HL-60/S4 treated with phorbol 12-myristate 13-acetate at 8.2 ng/mL for 4 days and 3 days (cell line): ENCODE data around the gene CINP.

Experiments used
- in situ Hi-C: fragments of 300-500 bp; cut with MboI; formaldehyde crosslinking; loops from 2 replicates; pipeline ENCODE4 v1.15.0; 2022; ENCODE audit warnings: low sequenced_read_pairs

CINP gene

DNA sequence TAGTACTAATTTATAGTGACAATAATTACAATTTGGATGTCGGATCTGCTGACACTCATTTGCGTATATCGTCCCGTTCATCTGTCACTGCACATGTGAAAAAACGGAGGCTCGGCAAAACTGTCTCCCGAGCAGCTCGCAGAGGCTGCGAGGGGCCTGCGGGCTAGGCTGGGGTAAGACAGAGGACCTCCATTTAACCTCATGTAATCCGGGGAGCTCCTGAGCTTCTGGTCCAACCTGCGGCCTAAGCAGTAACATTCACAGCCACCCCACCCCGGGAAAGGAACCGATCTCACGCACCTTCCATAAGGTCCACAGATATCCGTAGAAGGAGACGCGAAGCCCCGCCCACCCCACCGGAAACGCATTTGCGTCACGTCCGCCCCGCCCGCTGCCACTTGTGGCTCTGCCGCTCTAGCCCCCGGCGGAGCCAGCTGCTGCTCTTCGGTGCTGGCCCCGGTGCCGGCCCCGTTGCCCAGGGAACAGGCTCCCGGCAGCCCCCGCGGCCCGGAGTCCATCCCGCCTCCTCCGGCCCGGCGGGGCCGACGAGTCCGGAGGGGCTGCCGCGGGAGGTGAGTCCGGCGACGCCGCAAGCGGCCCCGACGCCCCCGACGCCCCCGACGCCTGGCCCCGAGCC is at the start of gene CINP, which contains the start of gene TECPR2:
CINP (minus strand) TSS at position 346 of the 637 bp plus-strand sequence; CDS start at position 307, 39 bp downstream.
TECPR2 (plus strand) TSS at position 397 of the 637 bp plus-strand sequence. CDS start 13,781 bp downstream, outside the sequence.
- in situ Hi-C loops, result no loop called here

DNA sequence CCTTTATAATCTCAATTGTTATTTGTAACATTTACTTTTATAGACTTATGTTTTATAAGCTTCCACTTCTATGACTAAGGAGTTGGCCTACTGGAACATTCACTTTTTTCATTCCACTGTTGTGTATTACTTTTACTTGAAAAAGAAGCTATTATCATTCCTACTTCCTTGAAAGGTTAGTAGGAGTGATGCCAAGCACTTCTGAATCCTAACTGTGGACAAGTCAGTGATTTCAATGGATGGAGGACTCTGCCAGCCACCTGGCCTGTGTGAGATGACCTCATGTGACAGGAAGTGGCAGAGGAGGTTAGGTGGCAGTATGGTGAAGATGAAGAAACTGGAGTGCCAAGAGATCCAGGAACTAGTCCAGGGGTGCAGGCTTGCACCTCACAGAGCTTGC is 46.0 kb upstream of the CINP start:
- in situ Hi-C loops, result no loop called here

DNA sequence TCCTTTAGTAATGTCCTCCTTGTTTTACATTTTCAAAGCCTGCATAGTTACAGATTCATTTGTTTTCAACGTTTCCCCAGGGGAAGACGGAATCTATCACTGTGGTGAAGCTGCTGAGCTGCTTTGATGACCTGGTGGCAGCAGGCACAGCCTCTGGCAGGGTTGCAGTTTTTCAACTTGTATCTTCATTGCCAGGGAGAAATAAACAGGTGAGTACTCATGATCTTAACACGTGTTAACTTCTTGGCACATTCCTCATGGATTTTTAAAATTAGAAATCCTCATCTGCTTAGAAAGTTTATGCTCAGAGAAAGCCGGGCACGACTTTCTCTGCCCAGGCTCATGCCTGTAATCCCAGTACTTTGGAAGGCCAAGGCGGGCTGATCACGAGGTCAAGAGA is 44.6 kb upstream of the CINP start:
- in situ Hi-C loops, result no loop called here

DNA sequence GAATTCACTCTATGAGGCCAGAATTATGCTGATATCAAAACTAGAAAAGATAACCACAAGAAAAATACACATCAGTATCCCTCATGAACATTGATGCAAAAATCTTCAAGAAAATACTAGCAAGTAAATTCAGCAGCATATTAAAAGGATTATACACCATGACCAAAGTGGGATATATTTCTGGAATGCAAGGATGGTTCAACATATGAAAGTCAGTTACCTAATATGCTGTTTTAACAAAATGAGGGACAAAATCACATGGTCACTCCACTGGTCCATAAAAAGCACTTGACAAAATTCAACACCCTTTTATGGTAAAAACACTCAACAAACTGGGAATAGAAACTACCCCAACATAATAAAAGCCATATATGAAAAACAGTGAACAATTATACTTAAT is 40.3 kb upstream of the CINP start:
- in situ Hi-C loops, result no loop called here

DNA sequence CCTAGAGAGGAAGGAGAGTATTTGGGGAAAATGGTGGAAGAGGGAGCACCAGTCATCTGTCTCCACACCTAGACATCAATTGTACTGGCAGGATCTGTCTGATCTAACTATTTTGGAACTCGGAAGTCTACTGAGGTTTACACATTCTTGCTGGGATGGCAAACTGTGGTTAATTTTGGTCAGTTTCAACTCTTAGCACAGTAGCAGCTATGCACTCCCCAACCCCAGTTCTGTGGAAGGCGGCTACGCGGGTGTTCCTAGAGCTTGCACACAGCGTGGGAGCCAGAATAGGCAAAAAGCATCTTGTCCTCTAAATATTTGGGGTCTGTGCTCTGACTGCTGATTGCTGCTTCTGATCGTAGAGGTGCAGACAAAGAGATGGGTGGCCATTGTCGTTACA is 33.8 kb upstream of the CINP start:
- in situ Hi-C loops, result no loop called here

DNA sequence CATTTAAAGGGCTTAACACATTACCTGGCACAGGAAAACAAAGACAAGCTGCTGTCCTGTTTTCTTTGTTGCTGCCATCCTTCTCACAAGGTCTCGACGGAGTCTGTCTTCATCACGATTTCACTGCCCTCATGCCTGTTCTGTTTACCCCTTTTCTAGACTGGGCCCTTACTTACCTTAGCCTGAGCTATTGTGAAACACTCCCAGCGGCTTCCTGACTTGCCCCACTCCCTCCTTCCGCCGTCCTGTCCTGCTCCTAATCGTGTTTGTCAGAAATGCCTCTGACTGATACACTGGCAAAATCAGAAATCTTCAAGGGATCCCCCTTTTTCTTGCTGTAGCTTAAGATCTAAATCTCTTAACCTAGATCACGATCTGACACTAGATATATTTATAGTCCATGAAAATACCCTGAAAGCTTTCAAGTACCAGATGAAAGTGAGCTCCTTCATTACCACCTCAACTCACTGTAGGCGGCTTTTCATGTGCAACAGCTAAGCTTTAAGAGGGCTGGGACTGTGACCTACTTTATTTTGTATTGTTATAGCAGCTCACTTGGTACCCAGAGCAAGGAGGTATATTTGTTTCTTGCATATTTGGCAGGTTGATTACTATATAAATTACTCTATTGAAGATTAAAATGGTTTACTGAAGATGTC is 32.2 kb upstream of the CINP start:
- in situ Hi-C loops, result no loop called here

DNA sequence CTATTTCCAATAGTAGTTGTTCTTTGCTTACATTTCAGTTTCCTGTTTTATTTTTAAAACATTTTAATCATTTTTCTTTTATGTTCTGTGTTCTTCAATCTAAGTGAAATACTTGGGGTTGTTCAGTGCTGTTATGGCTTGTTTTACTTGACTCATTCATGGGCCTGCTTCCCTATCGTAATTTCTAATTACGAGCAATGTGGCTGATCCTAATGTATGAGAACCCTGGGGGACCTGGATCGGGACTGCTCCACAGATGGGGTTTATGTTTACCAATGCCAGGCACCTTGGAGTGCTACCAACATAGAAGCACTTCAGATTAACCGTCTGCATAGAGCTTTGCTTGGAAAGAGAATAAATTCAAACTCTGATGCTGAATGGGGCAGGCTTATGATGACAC is 29.8 kb upstream of the CINP start:
- in situ Hi-C loops, result no loop called here

DNA sequence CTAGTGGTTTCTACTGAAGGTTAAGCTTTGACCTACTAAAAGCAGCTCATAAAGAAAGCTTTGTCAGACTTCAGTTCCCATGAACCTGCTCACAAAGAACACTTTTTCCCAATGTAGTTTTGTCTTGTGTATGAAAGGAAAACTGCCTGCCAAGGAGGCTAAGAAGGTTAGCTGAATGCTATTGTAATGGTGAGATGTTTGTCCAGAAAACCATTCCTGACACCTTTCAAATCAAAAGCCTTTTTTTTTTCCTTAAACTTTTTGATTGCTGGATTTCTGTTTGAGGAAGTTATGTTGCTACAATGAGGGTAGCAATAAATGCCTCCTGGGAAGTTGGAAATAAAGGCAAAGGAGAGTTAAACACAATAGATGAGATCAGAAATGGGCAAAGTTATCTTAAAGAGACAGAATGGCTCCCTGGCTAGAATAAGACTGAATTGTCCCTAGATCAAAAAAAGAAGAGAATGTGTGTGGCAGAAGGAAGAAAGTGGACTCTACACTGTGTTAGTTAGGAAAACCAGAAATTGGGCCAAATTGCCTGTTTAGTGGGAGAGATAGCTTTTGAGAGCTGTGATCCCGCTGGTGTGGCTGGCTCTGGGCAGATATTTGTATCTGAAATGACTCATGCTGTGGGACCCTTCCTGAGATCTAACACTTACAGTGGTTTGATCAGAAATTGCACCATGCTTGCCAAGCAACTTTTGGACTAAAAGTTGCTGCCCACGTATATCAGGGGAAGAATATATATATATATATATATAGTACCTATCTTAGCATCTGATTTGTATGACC is 27.6 kb upstream of the CINP start:
- in situ Hi-C loops, result no loop called here

DNA sequence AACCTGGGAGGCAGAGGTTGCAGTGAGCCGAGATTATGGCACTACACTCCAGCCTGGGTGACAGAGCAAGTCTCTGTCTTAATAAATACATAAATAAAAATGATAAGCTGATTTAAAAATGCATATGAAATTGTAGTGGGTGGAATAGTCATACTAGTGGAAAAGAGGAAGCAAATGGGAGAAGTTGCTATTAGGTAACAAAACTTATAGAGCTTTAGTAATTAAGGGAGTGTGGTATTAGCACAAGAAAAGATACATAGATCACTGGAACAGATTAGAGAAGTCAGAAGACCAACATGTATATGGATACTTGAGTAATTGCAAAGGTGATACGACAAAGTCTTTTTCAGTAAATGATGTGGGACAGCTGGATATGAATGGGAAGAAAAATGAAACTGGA is 26.6 kb upstream of the CINP start:
- in situ Hi-C loops, result no loop called here

DNA sequence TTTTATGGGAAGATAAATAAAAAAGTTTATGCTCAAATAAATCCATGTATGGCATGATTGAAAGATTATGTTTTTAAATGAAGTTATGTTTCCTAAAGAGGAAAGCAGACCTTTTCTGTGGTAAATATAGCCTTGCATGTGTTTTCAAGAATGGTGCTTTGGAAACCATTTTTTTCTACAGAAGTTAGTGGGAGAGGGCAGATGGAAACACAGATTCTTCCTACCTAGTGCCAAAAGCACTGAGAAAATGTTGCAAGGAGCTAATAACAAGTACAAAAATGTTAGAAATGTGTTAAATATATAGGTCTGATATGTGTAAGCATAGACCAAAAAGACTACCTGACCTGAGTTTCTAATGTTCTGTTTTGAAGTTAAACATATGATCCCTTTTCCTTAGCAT is 24.4 kb upstream of the CINP start:
- in situ Hi-C loops, result no loop called here

DNA sequence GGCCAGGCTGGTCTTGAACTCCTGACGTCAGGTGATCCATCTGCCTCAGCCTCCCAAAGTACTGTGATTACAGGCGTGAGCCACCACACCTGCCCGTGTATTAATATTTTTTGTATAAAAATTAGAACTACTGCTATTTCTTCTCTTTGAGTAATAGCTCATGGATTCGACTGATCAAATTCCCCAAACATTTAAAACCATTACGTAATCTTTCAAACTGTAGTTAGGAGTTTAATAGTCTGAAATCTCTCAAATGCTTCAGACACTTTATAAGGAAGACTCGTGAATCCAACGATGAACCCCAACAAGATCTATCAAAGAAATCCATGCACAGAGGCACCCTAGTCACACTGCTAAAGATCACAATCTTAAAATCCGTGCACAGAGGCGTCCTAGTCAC is 16.1 kb upstream of the CINP start:
- in situ Hi-C loops, result no loop called here

DNA sequence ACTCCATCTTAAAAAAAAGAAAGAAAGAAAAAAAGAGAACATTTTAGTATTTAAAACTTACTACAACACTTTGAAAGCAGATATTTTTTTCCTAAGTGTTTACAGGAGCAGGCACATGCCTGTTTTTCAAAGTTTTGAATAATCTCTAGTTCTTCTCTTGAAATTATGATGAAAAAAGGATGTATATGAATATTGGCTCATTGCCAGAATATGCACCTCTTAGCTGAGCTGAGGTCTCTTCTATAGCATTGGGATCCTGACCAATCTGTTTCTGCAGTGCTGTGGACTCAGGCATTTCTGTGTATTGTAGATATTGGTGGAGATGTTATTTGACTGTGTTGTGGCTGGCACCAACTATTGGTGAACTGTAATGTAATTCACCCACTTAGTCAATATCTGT is 15.0 kb upstream of the CINP start:
- in situ Hi-C loops, result no loop called here

DNA sequence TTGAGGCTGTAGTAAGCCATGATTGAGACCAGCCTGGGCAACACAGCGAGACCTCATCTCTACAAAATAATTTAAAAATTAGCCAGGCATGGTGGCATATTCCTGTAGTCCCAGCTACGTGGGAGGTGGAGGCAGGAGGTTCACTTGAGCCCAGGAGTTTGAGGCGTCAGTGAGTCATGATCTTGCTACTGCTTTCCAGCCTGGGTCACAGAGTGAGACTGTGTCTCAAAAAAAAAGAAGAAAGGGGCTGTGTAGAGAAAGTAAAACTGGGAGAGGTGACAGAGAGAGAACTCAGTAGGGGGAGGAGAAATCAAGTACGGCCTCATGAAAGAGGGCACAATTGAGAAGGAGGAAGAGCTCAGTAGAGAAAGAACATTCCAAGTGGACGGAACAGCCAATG is 12.4 kb upstream of the CINP start:
- in situ Hi-C loops, result no loop called here

DNA sequence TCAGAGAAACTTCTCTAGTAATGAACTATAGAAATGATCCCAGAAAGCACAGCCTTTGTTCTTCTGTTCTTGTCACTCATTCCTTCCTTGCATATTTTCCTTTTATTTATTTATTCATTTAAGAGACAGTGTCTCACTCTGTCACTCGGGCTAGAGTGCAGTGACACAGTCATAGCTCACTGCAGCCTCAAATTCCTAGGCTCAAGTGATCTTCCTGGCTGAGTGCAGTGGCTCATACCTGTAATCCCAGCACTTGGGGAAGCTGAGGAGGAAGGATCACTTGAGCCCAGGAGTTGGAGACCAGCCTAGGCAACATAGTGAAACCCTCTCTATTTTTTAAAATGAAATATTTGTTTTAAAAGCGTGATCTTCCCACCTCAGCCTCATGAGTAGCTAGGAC is 11.6 kb upstream of the CINP start:
- in situ Hi-C loops, result no loop called here

DNA sequence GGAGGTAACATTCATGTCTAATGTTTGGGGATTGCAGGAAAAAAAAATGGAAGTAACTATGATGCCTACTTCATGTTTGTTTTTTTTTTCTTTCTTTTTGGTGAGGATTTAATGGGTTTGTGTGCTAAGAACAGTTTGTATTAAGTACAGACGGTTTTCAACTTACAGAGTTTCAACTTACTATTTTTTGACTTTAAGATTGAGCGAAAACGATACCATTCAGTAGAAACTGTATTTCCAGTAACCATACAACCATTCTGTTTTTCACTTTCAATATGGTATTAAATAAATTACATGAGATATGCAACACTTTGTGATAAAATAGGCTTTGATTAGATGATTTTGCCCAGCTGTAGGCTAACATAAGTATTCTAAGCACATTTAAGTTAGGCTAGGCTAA is 10.4 kb upstream of the CINP start:
- in situ Hi-C loops, result no loop called here

DNA sequence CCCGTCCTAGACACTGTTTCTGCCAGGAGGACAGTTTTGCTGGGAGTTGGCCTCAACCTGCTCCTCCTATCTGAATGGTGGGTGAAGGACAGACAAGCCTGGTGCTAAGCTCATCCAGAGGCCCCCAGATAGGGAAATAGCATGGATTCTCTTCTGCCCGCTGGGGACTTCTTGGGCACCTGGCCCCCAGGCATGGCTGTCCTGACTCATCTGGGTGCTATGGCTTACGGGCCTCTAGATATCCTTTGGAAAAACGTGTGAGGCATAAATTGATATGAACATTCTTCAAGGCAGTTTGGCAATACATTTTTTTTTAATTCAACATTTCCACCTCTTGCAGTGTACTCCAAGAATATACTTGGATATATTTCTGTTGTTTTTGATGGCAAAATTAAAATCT is 8.7 kb upstream of the CINP start:
- in situ Hi-C loops, result no loop called here

DNA sequence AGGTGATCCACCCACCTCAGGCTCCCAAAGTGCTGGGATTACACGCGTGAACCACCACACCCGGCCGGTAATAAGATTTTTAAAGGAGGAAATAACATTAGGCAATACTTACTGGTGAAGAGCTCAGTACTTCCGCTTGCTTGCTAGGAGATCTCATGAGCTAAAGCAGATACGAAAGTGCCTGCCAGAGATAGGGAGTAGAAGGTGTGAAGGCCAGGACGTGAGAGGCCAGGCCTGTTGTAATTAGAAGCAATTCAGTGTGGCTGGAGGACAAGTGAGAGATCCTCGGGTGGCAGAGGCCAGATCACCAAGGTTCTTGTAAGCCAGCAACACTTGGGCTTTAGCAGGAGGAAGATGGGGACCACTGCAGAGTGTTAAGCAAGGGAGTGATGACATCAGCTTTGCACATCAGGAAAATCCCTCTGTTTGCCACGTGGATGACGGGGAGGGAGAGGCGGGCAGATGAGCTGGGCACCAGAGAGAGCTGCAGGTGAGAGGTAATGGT is 7.7 kb upstream of the CINP start:
- in situ Hi-C loops, result no loop called here

DNA sequence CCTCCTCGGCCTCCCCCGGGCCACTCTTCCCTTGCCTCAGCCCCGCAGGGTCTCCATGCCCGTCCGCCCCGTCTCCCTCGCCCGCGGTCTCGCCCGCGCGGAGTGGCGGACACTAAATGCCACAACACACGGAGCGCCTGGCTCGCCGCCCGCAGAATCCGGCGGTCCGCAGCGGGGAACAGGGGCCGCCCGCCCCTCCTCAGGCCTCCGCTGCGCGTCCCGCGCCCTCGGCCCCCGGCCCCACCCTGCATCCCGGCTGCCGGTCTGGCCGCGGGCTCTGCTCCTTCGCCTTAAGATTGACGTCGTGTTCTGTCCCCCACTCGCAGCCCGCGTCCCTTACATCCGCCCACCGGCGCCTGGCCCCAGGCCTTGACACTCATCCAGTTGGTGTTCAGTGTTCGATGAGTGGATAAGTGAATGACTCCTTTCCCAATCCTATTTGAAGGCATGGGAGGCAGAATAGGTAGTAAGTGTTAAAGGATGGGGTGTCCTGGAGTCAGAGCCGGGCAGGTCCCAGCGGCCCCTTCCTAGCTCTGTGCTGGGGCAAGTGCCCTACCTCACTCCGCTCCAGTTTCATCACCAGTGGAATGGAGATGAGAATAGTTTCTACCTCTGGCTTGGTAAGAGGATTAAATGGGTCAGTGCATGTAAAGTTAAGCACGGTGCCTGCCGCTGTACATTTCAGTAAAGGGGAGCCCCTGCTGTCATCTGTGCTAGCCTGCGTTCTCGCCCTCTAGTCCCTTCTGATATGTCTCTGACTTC is 673 bp upstream of the CINP start:
- in situ Hi-C loops, result no loop called here

DNA sequence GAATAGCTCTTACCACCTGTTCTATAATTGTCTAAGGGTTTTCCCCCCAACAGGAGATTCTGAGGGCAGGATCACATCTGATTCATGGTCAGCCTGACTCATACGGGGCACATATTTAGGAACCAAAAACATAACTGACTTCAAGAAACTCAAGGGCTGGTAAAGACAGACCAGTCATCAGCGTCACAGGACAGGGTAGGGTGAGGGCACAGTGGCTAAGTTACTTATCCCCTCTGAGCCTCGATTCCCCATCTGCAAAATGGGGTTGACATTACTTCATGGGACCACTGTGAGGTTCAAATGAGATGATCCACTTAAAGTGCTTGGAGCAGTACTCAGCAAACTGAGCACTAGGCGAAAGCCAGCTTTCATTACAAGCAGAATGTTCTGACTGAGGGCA is 606 bp downstream of the CINP start:
- in situ Hi-C loops, result no loop called here

DNA sequence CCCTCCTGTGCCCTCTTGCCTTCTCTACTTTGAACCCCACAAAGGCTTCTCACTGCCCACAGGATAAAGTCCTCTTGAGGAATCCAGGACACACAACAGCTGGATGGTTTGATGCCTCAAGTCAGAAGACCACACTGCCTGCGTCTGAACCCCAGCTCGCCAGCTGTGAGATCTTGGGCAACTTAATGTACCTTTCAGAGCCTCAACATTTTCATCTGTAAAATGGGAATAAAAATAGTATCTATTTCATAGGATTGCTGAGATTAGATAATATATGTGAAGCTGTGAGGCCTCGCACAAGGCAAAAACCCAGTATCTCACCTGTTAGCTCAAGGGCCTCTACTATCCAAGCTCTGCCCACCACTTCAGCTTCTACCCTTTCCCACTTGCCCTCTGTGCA is 2.3 kb downstream of the CINP start:
- in situ Hi-C loops, result no loop called here

DNA sequence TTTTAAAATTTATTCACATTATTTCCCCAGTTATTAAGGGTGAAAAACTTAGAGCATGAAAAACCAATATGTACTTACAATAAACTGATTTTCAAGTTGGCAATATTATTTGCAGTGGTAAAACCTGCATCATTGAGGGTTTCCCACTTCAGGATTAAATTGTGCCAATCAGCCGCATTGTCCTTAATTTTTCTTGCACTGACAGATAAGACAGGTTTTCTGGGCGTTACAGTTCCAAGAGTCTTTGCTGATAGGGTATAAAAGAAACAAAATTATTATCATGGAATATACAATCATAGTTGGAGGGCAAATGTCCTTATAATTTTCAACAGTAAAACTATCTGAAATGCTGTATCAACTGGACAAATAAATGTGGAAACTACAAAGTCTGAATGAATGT is 3.3 kb downstream of the CINP start:
- in situ Hi-C loops, result no loop called here
